ENCODE measurements around the gene SUSD1.
A peak's percentile ranks its signal among the peaks of the same experiment; 100 is the strongest.

Gene SUSD1

DNA sequence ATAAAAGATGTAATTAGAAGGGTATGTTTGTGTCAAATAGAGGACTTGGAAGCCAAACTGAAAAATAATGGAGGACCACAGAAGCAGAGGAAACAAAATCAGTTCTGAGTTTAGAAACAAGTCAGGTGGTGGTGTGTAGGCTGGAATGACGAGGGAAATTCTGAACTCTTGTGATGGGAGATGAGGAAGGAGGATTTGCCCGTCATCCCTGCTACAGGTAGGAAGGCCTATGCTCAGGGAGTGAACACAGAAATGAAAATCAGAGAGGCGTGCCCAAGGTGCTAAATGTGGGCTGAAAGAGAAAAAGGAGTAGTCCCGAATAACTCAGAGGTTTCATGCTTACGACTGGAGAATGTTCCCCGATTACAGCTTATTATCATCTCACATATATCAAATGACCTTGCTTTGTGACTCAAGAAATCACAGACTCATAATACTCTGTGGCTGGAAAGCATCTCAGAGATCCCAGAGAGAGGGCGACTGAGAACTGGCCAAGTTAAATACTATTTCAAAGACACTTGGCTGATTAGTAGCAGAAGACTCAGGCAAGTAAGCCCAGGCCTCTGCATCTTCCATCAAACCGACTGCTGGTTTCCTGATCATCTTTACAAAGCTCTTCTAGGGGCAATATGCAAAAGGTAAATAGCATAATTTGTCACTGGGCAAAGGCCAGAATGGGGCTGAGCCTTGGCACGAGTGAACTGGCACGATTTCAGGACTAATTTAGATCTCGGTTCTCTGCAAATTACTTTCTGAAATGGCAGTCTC is 126.0 kb downstream of the SUSD1 start:
- no peaks in the 10 kb centered on the region for H3K27me3 ChIP-seq (ENCODE audit: control insufficient read depth in 1 of 2, insufficient read depth in 1 of 2, low read length in 2 of 2)
- peaks cover 2% of the 10 kb centered on the region for H3K79me1 ChIP-seq (replicated peaks; ENCODE audit: low read length, poor library complexity, severe bottlenecking)
- peak overlapping the region in 1 of 2 experiments; percentile 68 for H3K18ac ChIP-seq (ENCODE audit: low read depth in 1 of 2, low read length in 2 of 2)
- H2BK15ac ChIP-seq (ENCODE audit: low read depth, poor library complexity, severe bottlenecking), result no peak overlapping the region
- H3K9me3 ChIP-seq (ENCODE audit: control insufficient read depth, low read length), result no peaks in the 10 kb centered on the region
- no peak overlapping the region for H3K23ac ChIP-seq (ENCODE audit: low read length in 2 of 2)
- H3K4me1 ChIP-seq (ENCODE audit: control insufficient read depth, insufficient read depth, low read depth, low read length), result peaks cover 10% of the 10 kb centered on the region
- H4K91ac ChIP-seq (ENCODE audit: low read length), result no peak overlapping the region
- H3K9ac ChIP-seq (ENCODE audit: low read length), result peak overlapping the region; percentile 35
- WGBS, result 97% methylated on average over 11 of the region's 11 CpGs
- H2BK5ac ChIP-seq (ENCODE audit: low read depth, low read length, poor library complexity, severe bottlenecking), result peak overlapping the region; percentile 10
- H4K8ac ChIP-seq (ENCODE audit: low read length), result no peak overlapping the region
- H3K27ac ChIP-seq (ENCODE audit: low read length, poor library complexity, severe bottlenecking), result peak overlapping the region; percentile 92
- peak overlapping the region in 1 of 2 experiments; percentile 15 for H3K14ac ChIP-seq (ENCODE audit: low read length in 2 of 2)
- no peaks in the 10 kb centered on the region for H3K36me3 ChIP-seq (ENCODE audit: control insufficient read depth in 1 of 2, insufficient read depth in 2 of 2, low read depth in 1 of 2, low read length in 2 of 2)
- peak overlapping the region in 1 of 2 experiments; percentile 79 for H2BK12ac ChIP-seq (ENCODE audit: low read length in 2 of 2)
- H3K4me3 ChIP-seq (ENCODE audit: insufficient read depth in 1 of 2, low read depth in 1 of 2, low read length in 2 of 2), result peak overlapping the region in 1 of 2 experiments; percentile 12
- H3K4me2 ChIP-seq (ENCODE audit: low read length, poor library complexity, severe bottlenecking), result no peak overlapping the region
- H3K4ac ChIP-seq (ENCODE audit: low read depth in 1 of 2, low read length in 2 of 2), result peak overlapping the region in 1 of 2 experiments; percentile 26
- peak overlapping the region; percentile 81 for H2AK5ac ChIP-seq (ENCODE audit: low read length, severe bottlenecking)
- H2AFZ ChIP-seq (ENCODE audit: low read depth, low read length), result no peak overlapping the region
- H2BK120ac ChIP-seq (ENCODE audit: low read depth, low read length), result no peak overlapping the region
- DNase-seq, result no peak

DNA sequence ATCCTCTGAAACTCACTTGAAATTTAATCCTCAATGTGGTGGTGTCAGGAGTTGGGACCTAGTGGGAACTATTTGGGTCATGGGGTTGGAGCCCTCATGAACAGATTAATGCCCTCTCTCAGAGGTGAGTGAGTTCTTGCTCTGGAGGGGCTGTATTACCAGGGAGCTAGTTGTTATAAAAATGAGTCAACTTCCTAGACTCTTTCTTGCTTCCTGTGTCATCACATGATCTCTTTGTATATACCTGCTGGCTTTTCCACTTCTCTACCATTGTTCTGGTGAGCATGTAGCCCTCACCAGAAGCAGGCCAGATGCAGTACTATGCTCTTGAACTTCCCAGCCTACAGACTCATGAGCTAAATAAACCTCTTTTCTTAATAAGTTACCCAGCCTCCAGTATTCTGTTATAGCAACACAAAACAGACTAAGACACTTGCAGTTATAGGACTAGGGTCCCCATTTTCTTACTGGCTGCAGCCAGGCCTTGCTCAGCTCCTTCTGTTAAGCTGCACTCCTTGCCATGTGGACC is 127.5 kb downstream of the SUSD1 start:
- H3K9ac ChIP-seq (ENCODE audit: low read length), result no peak overlapping the region
- H3K18ac ChIP-seq (ENCODE audit: low read depth in 1 of 2, low read length in 2 of 2), result no peak overlapping the region
- peak overlapping the region in 1 of 2 experiments; percentile 2 for H2BK12ac ChIP-seq (ENCODE audit: low read length in 2 of 2)
- H2AK5ac ChIP-seq (ENCODE audit: low read length, severe bottlenecking), result peak overlapping the region; percentile 99
- peak overlapping the region; percentile 71 for H2BK15ac ChIP-seq (ENCODE audit: low read depth, poor library complexity, severe bottlenecking)
- no peak for DNase-seq
- peaks cover 2% of the 10 kb centered on the region for H3K79me1 ChIP-seq (replicated peaks; ENCODE audit: low read length, poor library complexity, severe bottlenecking)
- no peak overlapping the region for H2AFZ ChIP-seq (ENCODE audit: low read depth, low read length)
- no peaks in the 10 kb centered on the region for H3K9me3 ChIP-seq (ENCODE audit: control insufficient read depth, low read length)
- H3K4ac ChIP-seq (ENCODE audit: low read depth in 1 of 2, low read length in 2 of 2), result no peak overlapping the region
- H2BK120ac ChIP-seq (ENCODE audit: low read depth, low read length), result no peak overlapping the region
- no peaks in the 10 kb centered on the region for H3K36me3 ChIP-seq (ENCODE audit: control insufficient read depth in 1 of 2, insufficient read depth in 2 of 2, low read depth in 1 of 2, low read length in 2 of 2)
- no peak overlapping the region for H3K4me2 ChIP-seq (ENCODE audit: low read length, poor library complexity, severe bottlenecking)
- H3K27me3 ChIP-seq (ENCODE audit: control insufficient read depth in 1 of 2, insufficient read depth in 1 of 2, low read length in 2 of 2), result no peaks in the 10 kb centered on the region
- H4K91ac ChIP-seq (ENCODE audit: low read length), result no peak overlapping the region
- no peak overlapping the region for H2BK5ac ChIP-seq (ENCODE audit: low read depth, low read length, poor library complexity, severe bottlenecking)
- H3K4me1 ChIP-seq (ENCODE audit: control insufficient read depth, insufficient read depth, low read depth, low read length), result peaks cover 13% of the 10 kb centered on the region
- H3K27ac ChIP-seq (ENCODE audit: low read length, poor library complexity, severe bottlenecking), result no peak overlapping the region
- no peak overlapping the region for H3K4me3 ChIP-seq (ENCODE audit: insufficient read depth in 1 of 2, low read depth in 1 of 2, low read length in 2 of 2)
- no peak overlapping the region for H4K8ac ChIP-seq (ENCODE audit: low read length)
- H3K23ac ChIP-seq (ENCODE audit: low read length in 2 of 2), result no peak overlapping the region
- H3K14ac ChIP-seq (ENCODE audit: low read length in 2 of 2), result no peak overlapping the region

DNA sequence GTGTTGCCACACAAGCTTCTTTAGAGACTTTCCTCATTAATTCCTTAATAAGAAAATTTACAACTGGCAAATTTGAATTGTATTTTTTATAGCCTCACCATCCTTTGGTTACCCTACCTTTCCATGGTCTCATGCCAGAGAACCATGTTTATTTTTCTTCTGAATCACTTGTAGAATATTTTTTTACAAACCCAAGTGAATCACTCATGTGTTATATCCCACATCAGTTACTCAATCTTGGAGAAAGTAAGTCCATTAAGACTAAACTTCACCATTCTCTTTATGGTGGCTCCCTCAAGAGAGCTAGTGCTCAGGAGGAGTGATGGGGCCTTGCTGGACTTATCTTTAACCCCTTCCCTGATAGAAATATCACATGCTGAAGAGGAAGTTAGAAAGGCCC is 128.9 kb downstream of the SUSD1 start:
- peak; percentile 69 for DNase-seq
- Histone ChIP-seq H3K14ac (ENCODE audit: low read length in 2 of 2) (no peak overlapping the region), H3K9ac (ENCODE audit: low read length) (no peak overlapping the region), H3K23ac (ENCODE audit: low read length in 2 of 2) (no peak overlapping the region), H3K18ac (ENCODE audit: low read depth in 1 of 2, low read length in 2 of 2) (no peak overlapping the region), H4K91ac (ENCODE audit: low read length) (no peak overlapping the region), H3K27me3 (ENCODE audit: control insufficient read depth in 1 of 2, insufficient read depth in 1 of 2, low read length in 2 of 2) (no peaks in the 10 kb centered on the region), H3K36me3 (ENCODE audit: control insufficient read depth in 1 of 2, insufficient read depth in 2 of 2, low read depth in 1 of 2, low read length in 2 of 2) (no peaks in the 10 kb centered on the region), H3K9me3 (ENCODE audit: control insufficient read depth, low read length) (no peaks in the 10 kb centered on the region), H2BK5ac (ENCODE audit: low read depth, low read length, poor library complexity, severe bottlenecking) (peak overlapping the region; percentile 84), H2BK15ac (ENCODE audit: low read depth, poor library complexity, severe bottlenecking) (no peak overlapping the region), H2BK12ac (ENCODE audit: low read length in 2 of 2) (no peak overlapping the region), H2BK120ac (ENCODE audit: low read depth, low read length) (no peak overlapping the region), H2AK5ac (ENCODE audit: low read length, severe bottlenecking) (peak overlapping the region; percentile 79), H2AFZ (ENCODE audit: low read depth, low read length) (no peak overlapping the region), H3K4me1 (ENCODE audit: control insufficient read depth, insufficient read depth, low read depth, low read length) (peaks cover 15% of the 10 kb centered on the region), H3K4ac (ENCODE audit: low read depth in 1 of 2, low read length in 2 of 2) (no peak overlapping the region), H4K8ac (ENCODE audit: low read length) (no peak overlapping the region), H3K79me1 (replicated peaks; ENCODE audit: low read length, poor library complexity, severe bottlenecking) (no peaks in the 10 kb centered on the region), H3K4me2 (ENCODE audit: low read length, poor library complexity, severe bottlenecking) (no peak overlapping the region), H3K27ac (ENCODE audit: low read length, poor library complexity, severe bottlenecking) (peak overlapping the region; percentile 90), H3K4me3 (ENCODE audit: insufficient read depth in 1 of 2, low read depth in 1 of 2, low read length in 2 of 2) (no peak overlapping the region)

DNA sequence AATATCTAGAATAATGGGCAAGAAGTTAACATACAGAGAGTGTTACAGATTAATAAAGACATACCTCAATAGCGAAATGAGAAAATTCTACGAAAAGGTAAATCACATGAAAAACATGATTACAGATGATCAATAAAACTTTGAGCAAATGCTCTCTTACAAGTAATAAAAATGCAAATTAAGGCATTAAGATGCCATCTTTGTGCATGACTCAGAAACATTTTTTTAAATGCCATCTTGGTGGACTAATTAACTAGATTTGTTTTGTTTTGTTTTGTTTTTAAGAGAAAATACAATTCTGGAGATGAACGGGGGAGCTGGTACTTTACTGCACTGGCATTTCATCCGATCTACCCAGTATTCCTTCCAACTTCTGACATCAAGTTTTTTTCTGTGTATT is 130.2 kb downstream of the SUSD1 start:
- H4K91ac ChIP-seq (ENCODE audit: low read length), result no peak overlapping the region
- H4K8ac ChIP-seq (ENCODE audit: low read length), result no peak overlapping the region
- no peak overlapping the region for H3K18ac ChIP-seq (ENCODE audit: low read depth in 1 of 2, low read length in 2 of 2)
- no peak overlapping the region for H3K4me2 ChIP-seq (ENCODE audit: low read length, poor library complexity, severe bottlenecking)
- no peak overlapping the region for H2BK15ac ChIP-seq (ENCODE audit: low read depth, poor library complexity, severe bottlenecking)
- WGBS, result 80% methylated on average over 2 of the region's 4 CpGs
- H2BK120ac ChIP-seq (ENCODE audit: low read depth, low read length), result no peak overlapping the region
- DNase-seq, result no peak
- H3K9ac ChIP-seq (ENCODE audit: low read length), result no peak overlapping the region
- no peak overlapping the region for H3K4ac ChIP-seq (ENCODE audit: low read depth in 1 of 2, low read length in 2 of 2)
- H2BK5ac ChIP-seq (ENCODE audit: low read depth, low read length, poor library complexity, severe bottlenecking), result no peak overlapping the region
- H3K23ac ChIP-seq (ENCODE audit: low read length in 2 of 2), result no peak overlapping the region
- H3K27me3 ChIP-seq (ENCODE audit: control insufficient read depth in 1 of 2, insufficient read depth in 1 of 2, low read length in 2 of 2), result no peaks in the 10 kb centered on the region
- H2AK5ac ChIP-seq (ENCODE audit: low read length, severe bottlenecking), result no peak overlapping the region
- no peak overlapping the region for H3K4me3 ChIP-seq (ENCODE audit: insufficient read depth in 1 of 2, low read depth in 1 of 2, low read length in 2 of 2)
- H3K14ac ChIP-seq (ENCODE audit: low read length in 2 of 2), result no peak overlapping the region
- no peak overlapping the region for H2AFZ ChIP-seq (ENCODE audit: low read depth, low read length)
- peaks cover 0 to 1% of the 10 kb centered on the region in 2 experiments for H3K36me3 ChIP-seq (ENCODE audit: control insufficient read depth in 1 of 2, insufficient read depth in 2 of 2, low read depth in 1 of 2, low read length in 2 of 2)
- no peaks in the 10 kb centered on the region for H3K9me3 ChIP-seq (ENCODE audit: control insufficient read depth, low read length)
- peaks cover 8% of the 10 kb centered on the region for H3K4me1 ChIP-seq (ENCODE audit: control insufficient read depth, insufficient read depth, low read depth, low read length)
- H3K27ac ChIP-seq (ENCODE audit: low read length, poor library complexity, severe bottlenecking), result no peak overlapping the region
- H2BK12ac ChIP-seq (ENCODE audit: low read length in 2 of 2), result no peak overlapping the region
- H3K79me1 ChIP-seq (replicated peaks; ENCODE audit: low read length, poor library complexity, severe bottlenecking), result no peaks in the 10 kb centered on the region
